ENCODE data around the gene SEMA3C. TPM values are rescaled to one million over a fixed set of nuclear protein-coding genes. Genes with fewer than 3 reads are reported as not detected.

The SEMA3C gene
- total RNA-seq, 2 donors from 2014 or later = not detected

GRCh38 chr7:80809545-80809944 lies 109.3 kb downstream of the SEMA3C start:
- Mint-ChIP-seq H3K36me3 (ENCODE audit: insufficient read depth in 2 of 2) (no peaks in the 10 kb centered on the region), H3K4me1 (ENCODE audit: low read depth) (no peaks in the 10 kb centered on the region), H3K27ac (no peak overlapping the region), H3K9me3 (peaks cover 6 to 9% of the 10 kb centered on the region in 2 donors), H3K27me3 (ENCODE audit: low read depth) (no peaks in the 10 kb centered on the region), H3K4me3 (no peak overlapping the region)
- DNase-seq (no peak), ATAC-seq (replicated peaks in 1 of 2) (no peak)

GRCh38 chr7:80807166-80807900 lies 111.5 kb downstream of the SEMA3C start:
- Mint-ChIP-seq H3K4me1 (ENCODE audit: low read depth) (no peaks in the 10 kb centered on the region), H3K9me3 (peaks cover 2 to 3% of the 10 kb centered on the region in 2 donors), H3K27ac (no peak overlapping the region), H3K4me3 (no peak overlapping the region), H3K36me3 (ENCODE audit: insufficient read depth in 2 of 2) (no peaks in the 10 kb centered on the region), H3K27me3 (ENCODE audit: low read depth) (no peaks in the 10 kb centered on the region)
- ATAC-seq (replicated peaks in 1 of 2) = no peak
- no peak for DNase-seq

GRCh38 chr7:80806663-80807062 lies 112.2 kb downstream of the SEMA3C start:
- no peaks in the 10 kb centered on the region for H3K36me3 Mint-ChIP-seq (ENCODE audit: insufficient read depth in 2 of 2)
- H3K4me1 Mint-ChIP-seq (ENCODE audit: low read depth) = no peaks in the 10 kb centered on the region
- H3K4me3 Mint-ChIP-seq = no peak overlapping the region
- DNase-seq (no peak), ATAC-seq (replicated peaks in 1 of 2) (no peak)
- no peak overlapping the region for H3K27ac Mint-ChIP-seq
- no peaks in the 10 kb centered on the region for H3K27me3 Mint-ChIP-seq (ENCODE audit: low read depth)
- H3K9me3 Mint-ChIP-seq = peaks cover 2 to 3% of the 10 kb centered on the region in 2 donors

- Mint-ChIP-seq H3K9me3 (peaks cover 0 to 2% of the 10 kb centered on the region in 2 donors), H3K4me3 (no peak overlapping the region), H3K27me3 (ENCODE audit: low read depth) (no peaks in the 10 kb centered on the region), H3K36me3 (ENCODE audit: insufficient read depth in 2 of 2) (no peaks in the 10 kb centered on the region), H3K27ac (no peak overlapping the region), H3K4me1 (ENCODE audit: low read depth) (no peaks in the 10 kb centered on the region)
- ATAC-seq (replicated peaks in 1 of 2) (no peak), DNase-seq (no peak)
These were observed 114.3 kb downstream of the SEMA3C start for GRCh38 chr7:80804589-80804988.

- Mint-ChIP-seq H3K4me1 (ENCODE audit: low read depth) (no peaks in the 10 kb centered on the region), H3K4me3 (no peak overlapping the region), H3K27ac (no peak overlapping the region), H3K27me3 (ENCODE audit: low read depth) (no peaks in the 10 kb centered on the region), H3K36me3 (ENCODE audit: insufficient read depth in 2 of 2) (no peaks in the 10 kb centered on the region), H3K9me3 (no peaks in the 10 kb centered on the region)
- DNase-seq (no peak), ATAC-seq (replicated peaks in 1 of 2) (no peak)
These were observed 116.3 kb downstream of the SEMA3C start for GRCh38 chr7:80802527-80802926.

GRCh38 chr7:80794631-80795573 lies 123.9 kb downstream of the SEMA3C start:
- Mint-ChIP-seq H3K27ac (no peak overlapping the region), H3K27me3 (ENCODE audit: low read depth) (no peaks in the 10 kb centered on the region), H3K4me3 (no peak overlapping the region), H3K36me3 (ENCODE audit: insufficient read depth in 2 of 2) (no peaks in the 10 kb centered on the region), H3K4me1 (ENCODE audit: low read depth) (no peaks in the 10 kb centered on the region), H3K9me3 (no peaks in the 10 kb centered on the region)
- ATAC-seq (replicated peaks in 1 of 2) (no peak), DNase-seq (no peak)

- Mint-ChIP-seq H3K27me3 (ENCODE audit: low read depth) (no peaks in the 10 kb centered on the region), H3K36me3 (ENCODE audit: insufficient read depth in 2 of 2) (no peaks in the 10 kb centered on the region), H3K9me3 (peaks cover 3 to 6% of the 10 kb centered on the region in 2 donors), H3K4me1 (ENCODE audit: low read depth) (no peaks in the 10 kb centered on the region), H3K27ac (no peak overlapping the region), H3K4me3 (no peak overlapping the region)
- no peak for DNase-seq
- ATAC-seq (replicated peaks in 1 of 2) = no peak
These were observed 127.3 kb downstream of the SEMA3C start for GRCh38 chr7:80791509-80791929.

GRCh38 chr7:80790877-80791276 lies 128.0 kb downstream of the SEMA3C start:
- ATAC-seq (replicated peaks in 1 of 2) (no peak), DNase-seq (no peak)
- Mint-ChIP-seq H3K4me1 (ENCODE audit: low read depth) (no peaks in the 10 kb centered on the region), H3K27ac (no peak overlapping the region), H3K9me3 (peaks cover 3 to 6% of the 10 kb centered on the region in 2 donors), H3K36me3 (ENCODE audit: insufficient read depth in 2 of 2) (no peaks in the 10 kb centered on the region), H3K27me3 (ENCODE audit: low read depth) (no peaks in the 10 kb centered on the region), H3K4me3 (no peak overlapping the region)

GRCh38 chr7:80787721-80788120 lies 131.1 kb downstream of the SEMA3C start:
- no peak overlapping the region for H3K4me3 Mint-ChIP-seq
- H3K27me3 Mint-ChIP-seq (ENCODE audit: low read depth) = no peaks in the 10 kb centered on the region
- H3K27ac Mint-ChIP-seq = no peak overlapping the region
- no peaks in the 10 kb centered on the region for H3K4me1 Mint-ChIP-seq (ENCODE audit: low read depth)
- no peak for DNase-seq
- no peak for ATAC-seq (replicated peaks in 1 of 2)
- no peaks in the 10 kb centered on the region for H3K36me3 Mint-ChIP-seq (ENCODE audit: insufficient read depth in 2 of 2)
- H3K9me3 Mint-ChIP-seq = peaks cover 3 to 8% of the 10 kb centered on the region in 2 donors

GRCh38 chr7:80785961-80786536 lies 132.8 kb downstream of the SEMA3C start:
- Mint-ChIP-seq H3K27me3 (ENCODE audit: low read depth) (no peaks in the 10 kb centered on the region), H3K36me3 (ENCODE audit: insufficient read depth in 2 of 2) (no peaks in the 10 kb centered on the region), H3K27ac (no peak overlapping the region), H3K9me3 (peaks cover 3 to 9% of the 10 kb centered on the region in 2 donors), H3K4me1 (ENCODE audit: low read depth) (no peaks in the 10 kb centered on the region), H3K4me3 (no peak overlapping the region)
- DNase-seq (no peak), ATAC-seq (replicated peaks in 1 of 2) (no peak)

- Mint-ChIP-seq H3K9me3 (peaks cover 3 to 11% of the 10 kb centered on the region in 2 donors), H3K27ac (no peak overlapping the region), H3K36me3 (ENCODE audit: insufficient read depth in 2 of 2) (no peaks in the 10 kb centered on the region), H3K4me1 (ENCODE audit: low read depth) (no peaks in the 10 kb centered on the region), H3K4me3 (no peak overlapping the region), H3K27me3 (ENCODE audit: low read depth) (no peaks in the 10 kb centered on the region)
- no peak for ATAC-seq (replicated peaks in 1 of 2)
- no peak for DNase-seq
These were observed 133.6 kb downstream of the SEMA3C start for GRCh38 chr7:80785276-80785675.

- DNase-seq (no peak), ATAC-seq (replicated peaks in 1 of 2) (no peak)
- no peaks in the 10 kb centered on the region for H3K4me1 Mint-ChIP-seq (ENCODE audit: low read depth)
- H3K27me3 Mint-ChIP-seq (ENCODE audit: low read depth) = no peaks in the 10 kb centered on the region
- H3K27ac Mint-ChIP-seq = no peak overlapping the region
- H3K36me3 Mint-ChIP-seq (ENCODE audit: insufficient read depth in 2 of 2) = no peaks in the 10 kb centered on the region
- H3K9me3 Mint-ChIP-seq = peaks cover 3 to 12% of the 10 kb centered on the region in 2 donors
- H3K4me3 Mint-ChIP-seq = no peak overlapping the region
These were observed 135.0 kb downstream of the SEMA3C start for GRCh38 chr7:80783678-80784327.

Data from activated T-cell treated with anti-CD3 and anti-CD28 coated beads, Interleukin-2, amount 50 U/mL, for 72 hours (primary cell).